K562 (cell line): ENCODE measurements around the gene WWOX.

Source experiments
- CHD4 ChIP-seq: fragments of 200-600 bp; sonication (generic); IDR thresholded peaks from 3 replicates; pipeline ENCODE4 v1.6.1; 2012; ENCODE audit warnings: low read depth, mild to moderate bottlenecking, mixed read lengths, low read length, inconsistent platforms; ENCODE audit not compliant: insufficient read depth, insufficient replicate concordance, poor library complexity, severe bottlenecking
- CREB5 ChIP-seq: fragments of 250-450 bp; sonication (Bioruptor Pico); IDR thresholded peaks from 2 replicates; pipeline ENCODE4 v1.5.0; 2020; ENCODE audit warnings: mild to moderate bottlenecking
- CTCF ChIP-seq, 3 experiments: IDR thresholded peaks in 2 of 3; conservative IDR thresholded peaks in 1 of 3; 2 replicates each; pipeline ENCODE4 v1.5.1; 2011 to 2012; ENCODE audit warnings: low read length in 3 of 3, mild to moderate bottlenecking in 3 of 3, control low read depth in 2 of 3, improper control_type of control experiment in 1 of 3, inconsistent platforms in 1 of 3, low read depth in 1 of 3, mixed read lengths in 1 of 3, moderate library complexity in 1 of 3; ENCODE audit not compliant: insufficient read depth in 2 of 3
- IRF1 ChIP-seq: sonication (generic); formaldehyde crosslinking; IDR thresholded peaks from 2 replicates; pipeline ENCODE4 v1.8.0; 2022; ENCODE audit warnings: missing genetic modification reagents, mild to moderate bottlenecking, borderline replicate concordance
- KAT8 ChIP-seq: fragments of 450-650 bp; IDR thresholded peaks from 2 replicates; pipeline ENCODE4 v1.6.1; 2016; ENCODE audit warnings: low read depth, mild to moderate bottlenecking
- MAX ChIP-seq: sonication (generic); formaldehyde crosslinking; IDR thresholded peaks from 2 replicates; pipeline ENCODE4 v1.9.0; 2022; ENCODE audit warnings: mild to moderate bottlenecking, missing genetic modification reagents
- MCM7 ChIP-seq, 2 experiments: fragments of 450-650 bp; IDR thresholded peaks; 2 replicates each; pipeline ENCODE4 v1.6.1; 2016 to 2018
- POLR2A ChIP-seq: fragments of 450-650 bp; conservative IDR thresholded peaks from 2 replicates; pipeline ENCODE4 v1.6.1; 2016
- RBM15 ChIP-seq: fragments of 200-400 bp; formaldehyde crosslinking; IDR thresholded peaks from 2 replicates; pipeline ENCODE4 v1.6.1; 2018; ENCODE audit warnings: mild to moderate bottlenecking, low read length, moderate library complexity; ENCODE audit not compliant: insufficient read depth
- RERE ChIP-seq: sonication (generic); formaldehyde crosslinking; IDR thresholded peaks from 2 replicates; pipeline ENCODE4 v1.8.0; 2023; ENCODE audit warnings: missing genetic modification reagents, mild to moderate bottlenecking, borderline replicate concordance
- SRF ChIP-seq, 2 experiments: fragments of 250-450, 450-650 bp in 1 of 2; sonication (Bioruptor Pico) in 1 of 2; sonication (generic) in 1 of 2; formaldehyde crosslinking; IDR thresholded peaks; 2 replicates each; pipeline versions ENCODE4 v1.5.0 to v1.5.1; 2020 to 2022; ENCODE audit warnings: mild to moderate bottlenecking in 1 of 2, missing genetic modification reagents in 1 of 2
- ZNF57 ChIP-seq: fragments of 450-650 bp; formaldehyde crosslinking; IDR thresholded peaks from 2 replicates; pipeline ENCODE4 v1.4.0; 2020; ENCODE audit warnings: mild to moderate bottlenecking, moderate library complexity

GRCh38 chr16:78220571-78220970, 121.1 kb downstream of the WWOX start:
- TF ChIP-seq MAX (no peak), CTCF (IDR thresholded peaks at IDR 0.05 in 2 of 3, conservative IDR thresholded peaks at IDR 0.05 in 1 of 3; ENCODE audit: insufficient read depth in 2 of 3, low read depth in 1 of 3, low read length in 3 of 3) (no peak), KAT8 (no peak), RERE (CRISPR knock-in tag) (no peak), IRF1 (CRISPR knock-in tag) (no peak), CREB5 (CRISPR knock-in tag) (no peak), ZNF57 (CRISPR knock-in tag) (no peak), MCM7 (IDR thresholded peaks at IDR 0.05) (no peak), SRF (CRISPR knock-in tag; IDR thresholded peaks at IDR 0.05) (no peak), POLR2A (no peak), RBM15 (no peak), CHD4 (no peak)
